HEK293 (cell line): ENCODE measurements around the gene PDZD8.

Experiments
- CTCF ChIA-PET: fragments of 350-600 bp; formaldehyde crosslinking; extraction: SDS; loops from one replicate; lab custom pipeline; 2021; ENCODE audit warnings: antibody characterized with exemption; lab: Yijun Ruan, JAX
- POLR2A ChIA-PET: fragments of 300-600 bp; formaldehyde crosslinking; extraction: SDS; loops from one replicate; lab custom pipeline; 2020; ENCODE audit warnings: antibody characterized with exemption, inconsistent platforms; lab: Yijun Ruan, JAX
- H3K27ac ChIP-seq: fragments of 200-500 bp; sonication (Bioruptor generic); 2 replicates; pipeline ENCODE4 v1.5.1; 2014; ENCODE audit warnings: low read depth, low read length, control low read depth, inconsistent platforms; ENCODE audit errors: extremely low read depth
- H3K36me3 ChIP-seq, 2 experiments: fragments of 200-500 bp in 1 of 2; sonication (Bioruptor generic) in 1 of 2; 1 replicate in 1 of 2; 2 replicates in 1 of 2; pipeline ENCODE4 v1.5.1; 2014 to 2017; ENCODE audit warnings: inconsistent platforms in 2 of 2, low read length in 2 of 2; ENCODE audit not compliant: control insufficient read depth in 2 of 2, insufficient read depth in 1 of 2
- H3K4me1 ChIP-seq: fragments of 200-500 bp; sonication (Bioruptor generic); 2 replicates; pipeline ENCODE4 v1.5.1; 2014; ENCODE audit warnings: mild to moderate bottlenecking, low read length, inconsistent platforms; ENCODE audit not compliant: control insufficient read depth, insufficient read depth
- H3K4me3 ChIP-seq: 2 replicates; pipeline ENCODE4 v1.5.1; 2011; ENCODE audit warnings: low read depth, mild to moderate bottlenecking, control low read depth, low read length, moderate library complexity
- H3K9me3 ChIP-seq: fragments of 200-500 bp; sonication (Bioruptor generic); 2 replicates; pipeline ENCODE4 v1.5.1; 2014; ENCODE audit warnings: low read depth, low read length, inconsistent platforms; ENCODE audit not compliant: control insufficient read depth, insufficient read depth
- BCL11A ChIP-seq: fragments of 450-650 bp; formaldehyde crosslinking; IDR thresholded peaks from 2 replicates; pipeline ENCODE4 v1.5.1; 2016; ENCODE audit warnings: low read depth, missing biosample characterization, missing genetic modification characterization
- GLIS1 ChIP-seq: fragments of 450-650 bp; formaldehyde crosslinking; IDR thresholded peaks from 2 replicates; pipeline ENCODE4 v1.5.1; 2016; ENCODE audit warnings: missing biosample characterization, missing genetic modification characterization
- GLIS2 ChIP-seq: fragments of 450-650 bp; formaldehyde crosslinking; IDR thresholded peaks from 2 replicates; pipeline ENCODE4 v1.5.1; 2016; ENCODE audit warnings: missing biosample characterization, missing genetic modification characterization
- PBX3 ChIP-seq: sonication (generic); formaldehyde crosslinking; IDR thresholded peaks from 2 replicates; pipeline ENCODE4 v1.8.1; 2022; ENCODE audit warnings: mild to moderate bottlenecking, moderate library complexity, missing genetic modification reagents
- SCRT2 ChIP-seq: fragments of 450-650 bp; formaldehyde crosslinking; IDR thresholded peaks from 2 replicates; pipeline ENCODE4 v1.5.1; 2016; ENCODE audit warnings: missing biosample characterization, missing genetic modification characterization
- SP7 ChIP-seq: fragments of 450-650 bp; formaldehyde crosslinking; IDR thresholded peaks from 2 replicates; pipeline ENCODE4 v1.5.1; 2016; ENCODE audit warnings: missing biosample characterization, missing genetic modification characterization
- WT1 ChIP-seq: fragments of 450-650 bp; formaldehyde crosslinking; IDR thresholded peaks from 2 replicates; pipeline ENCODE4 v1.5.1; 2016; ENCODE audit warnings: missing biosample characterization, missing genetic modification characterization
- YY2 ChIP-seq: fragments of 450-650 bp; formaldehyde crosslinking; IDR thresholded peaks from 2 replicates; pipeline ENCODE4 v1.5.1; 2016; ENCODE audit warnings: missing biosample characterization, missing genetic modification characterization
- ZFHX2 ChIP-seq: fragments of 450-650 bp; formaldehyde crosslinking; conservative IDR thresholded peaks from 2 replicates; pipeline ENCODE4 v1.5.1; 2016; ENCODE audit warnings: missing biosample characterization, missing genetic modification characterization
- ZNF140 ChIP-seq: fragments of 450-650 bp; formaldehyde crosslinking; IDR thresholded peaks from 2 replicates; pipeline ENCODE4 v1.5.1; 2016; ENCODE audit warnings: missing biosample characterization, missing genetic modification characterization
- ZNF155 ChIP-seq: fragments of 450-650 bp; formaldehyde crosslinking; IDR thresholded peaks from 2 replicates; pipeline ENCODE4 v1.5.1; 2016; ENCODE audit warnings: missing biosample characterization, missing genetic modification characterization
- ZNF23 ChIP-seq: fragments of 450-650 bp; formaldehyde crosslinking; IDR thresholded peaks from 2 replicates; pipeline ENCODE4 v1.5.1; 2016; ENCODE audit warnings: missing biosample characterization, missing genetic modification characterization, borderline replicate concordance
- ZNF280C ChIP-seq: fragments of 450-650 bp; formaldehyde crosslinking; IDR thresholded peaks from 2 replicates; pipeline ENCODE4 v1.5.1; 2016; ENCODE audit warnings: missing biosample characterization, missing genetic modification characterization
- ZNF433 ChIP-seq: fragments of 450-650 bp; formaldehyde crosslinking; IDR thresholded peaks from 2 replicates; pipeline ENCODE4 v1.5.1; 2016; ENCODE audit warnings: missing biosample characterization, missing genetic modification characterization, low read depth
- ZNF488 ChIP-seq: fragments of 450-650 bp; formaldehyde crosslinking; IDR thresholded peaks from 2 replicates; pipeline ENCODE4 v1.5.1; 2016; ENCODE audit warnings: missing biosample characterization, missing genetic modification characterization
- ZNF510 ChIP-seq: fragments of 450-650 bp; formaldehyde crosslinking; IDR thresholded peaks from 2 replicates; pipeline ENCODE4 v1.5.1; 2018; ENCODE audit warnings: mild to moderate bottlenecking, missing genetic modification characterization, missing biosample characterization; ENCODE audit not compliant: insufficient replicate concordance
- ZNF548 ChIP-seq: fragments of 450-650 bp; formaldehyde crosslinking; IDR thresholded peaks from 2 replicates; pipeline ENCODE4 v1.5.1; 2016; ENCODE audit warnings: missing biosample characterization, missing genetic modification characterization
- ZNF580 ChIP-seq: fragments of 450-650 bp; formaldehyde crosslinking; IDR thresholded peaks from 2 replicates; pipeline ENCODE4 v1.5.1; 2016; ENCODE audit warnings: missing biosample characterization, missing genetic modification characterization
- ZNF621 ChIP-seq: fragments of 450-650 bp; formaldehyde crosslinking; IDR thresholded peaks from 2 replicates; pipeline ENCODE4 v1.5.1; 2017; ENCODE audit warnings: missing biosample characterization, missing genetic modification characterization
- ZNF626 ChIP-seq: fragments of 450-650 bp; sonication (Bioruptor Pico); formaldehyde crosslinking; IDR thresholded peaks from 2 replicates; pipeline ENCODE4 v1.5.1; 2018; ENCODE audit warnings: missing biosample characterization, missing genetic modification characterization, inconsistent platforms
- ZNF654 ChIP-seq: fragments of 450-650 bp; formaldehyde crosslinking; IDR thresholded peaks from 2 replicates; pipeline ENCODE4 v1.5.1; 2016; ENCODE audit warnings: low read depth, missing biosample characterization, missing genetic modification characterization
- ZNF76 ChIP-seq: fragments of 450-650 bp; formaldehyde crosslinking; IDR thresholded peaks from 2 replicates; pipeline ENCODE4; 2016; ENCODE audit warnings: low read depth, missing biosample characterization, missing genetic modification characterization, borderline replicate concordance
- ZNF791 ChIP-seq: fragments of 450-650 bp; formaldehyde crosslinking; IDR thresholded peaks from 2 replicates; pipeline ENCODE4 v1.5.1; 2016; ENCODE audit warnings: missing biosample characterization, missing genetic modification characterization
- ZNF792 ChIP-seq: fragments of 450-650 bp; formaldehyde crosslinking; IDR thresholded peaks from 2 replicates; pipeline ENCODE4 v1.5.1; 2016; ENCODE audit warnings: missing biosample characterization, missing genetic modification characterization

The PDZD8 gene

GRCh38 chr10:117262903-117263293 lies 112.3 kb downstream of the PDZD8 start:
- POLR2A ChIA-PET = no interaction called here
- no peak for TF ChIP-seq GLIS2
- no peak for TF ChIP-seq PBX3
- no peak for TF ChIP-seq ZNF580 (tag by site-specific recombination)
- TF ChIP-seq WT1 (tag by site-specific recombination) = no peak
- TF ChIP-seq ZNF791 (tag by site-specific recombination) = no peak
- no peak for TF ChIP-seq ZFHX2 (tag by site-specific recombination)
- no peak for TF ChIP-seq ZNF23 (tag by site-specific recombination)
- no peak for TF ChIP-seq ZNF433 (tag by site-specific recombination)
- TF ChIP-seq SCRT2 (tag by site-specific recombination) = no peak
- TF ChIP-seq GLIS1 (tag by site-specific recombination) = no peak
- no peak for TF ChIP-seq ZNF140 (tag by site-specific recombination)
- TF ChIP-seq ZNF510 (tag by site-specific recombination) = no peak
- no peak for TF ChIP-seq YY2 (tag by site-specific recombination)
- TF ChIP-seq ZNF76 (tag by site-specific recombination) = no peak
- TF ChIP-seq SP7 (tag by site-specific recombination) = no peak
- no peak for TF ChIP-seq BCL11A (tag by site-specific recombination)
- no peak for TF ChIP-seq ZNF626 (tag by site-specific recombination)
- TF ChIP-seq, all 188 proteins: peak for 0
- Histone ChIP-seq H3K27ac (no peak overlapping the region), H3K4me3 (no peak overlapping the region), H3K9me3 (no peaks in the 10 kb centered on the region), H3K36me3 (no peaks in the 10 kb centered on the region), H3K4me1 (no peaks in the 10 kb centered on the region)
- CTCF ChIA-PET = interaction anchor here (2.1 kb wide), 1 partner anchor 46 kb away, joined by 4 read pairs; no protein-coding TSS in a partner anchor

- Histone ChIP-seq H3K9me3 (no peaks in the 10 kb centered on the region), H3K27ac (no peak overlapping the region), H3K4me1 (no peaks in the 10 kb centered on the region), H3K4me3 (no peak overlapping the region), H3K36me3 (no peaks in the 10 kb centered on the region)
- ChIA-PET POLR2A (no interaction called here), CTCF (interaction anchor here (2.1 kb wide), 1 partner anchor 46 kb away, joined by 4 read pairs; no protein-coding TSS in a partner anchor)
- no peak for TF ChIP-seq ZNF548
- TF ChIP-seq ZNF654 (tag by site-specific recombination) = no peak
- TF ChIP-seq ZNF791 (tag by site-specific recombination) = no peak
- TF ChIP-seq ZNF155 (tag by site-specific recombination) = no peak
- TF ChIP-seq ZNF488 = no peak
- TF ChIP-seq ZNF792 (tag by site-specific recombination) = no peak
- no peak for TF ChIP-seq ZNF621 (tag by site-specific recombination)
- TF ChIP-seq ZNF280C = no peak
These were observed 112.8 kb downstream of the PDZD8 start for GRCh38 chr10:117262291-117262902.
